ENCODE data around the gene SLC2A4RG. TPM values are rescaled to one million over a fixed set of nuclear protein-coding genes. Genes with fewer than 3 reads are reported as not detected.

The SLC2A4RG gene
- total and polyA plus RNA-seq, 12 donors = 7.9 to 210 (median 47.9) TPM

GRCh38 chr20:63756648-63756991 is 17.0 kb downstream of the SLC2A4RG start:
- TF ChIP-seq CTCF (IDR thresholded peaks at IDR 0.05) = no peak
- no peak for TF ChIP-seq POLR2A (IDR thresholded peaks at IDR 0.05)
- Histone ChIP-seq H3K4me1 (replicated peaks in 1 of 2) (no peaks in the 10 kb centered on the region), H3K9me3 (replicated peaks in 1 of 3) (no peaks in the 10 kb centered on the region), H3K36me3 (replicated peaks in 1 of 2) (no peaks in the 10 kb centered on the region), H3K27ac (no peak overlapping the region), H3K27me3 (no peaks in the 10 kb centered on the region), H3K4me3 (no peak overlapping the region)
- WGBS, 4 donors = 62 to 80% (median 73%) methylated on average over 8 of the region's 8 CpGs
- no peak for DNase-seq
- intact Hi-C loops (cut with DNase I) = no loop called here

GRCh38 chr20:63758152-63758551 is 18.6 kb downstream of the SLC2A4RG start:
- Histone ChIP-seq H3K36me3 (replicated peaks in 1 of 2) (peaks cover 0 to 3% of the 10 kb centered on the region in 2 donors), H3K27me3 (no peaks in the 10 kb centered on the region), H3K4me1 (replicated peaks in 1 of 2) (no peaks in the 10 kb centered on the region), H3K27ac (no peak overlapping the region), H3K9me3 (replicated peaks in 1 of 3) (no peaks in the 10 kb centered on the region), H3K4me3 (no peak overlapping the region)
- TF ChIP-seq CTCF (IDR thresholded peaks at IDR 0.05) (no peak), POLR2A (IDR thresholded peaks at IDR 0.05) (no peak)
- DNase-seq = no peak
- intact Hi-C loops (cut with DNase I) = no loop called here
- WGBS, 4 donors = 88 to 93% (median 90%) methylated on average over 3 to 7 of the region's 7 CpGs

GRCh38 chr20:63759377-63759901 is 19.9 kb downstream of the SLC2A4RG start:
- WGBS, 4 donors = 86 to 89% (median 89%) methylated on average over 7 of the region's 7 CpGs
- intact Hi-C loops (cut with DNase I) = no loop called here
- H3K36me3 ChIP-seq (replicated peaks in 1 of 2) = peaks cover 0 to 3% of the 10 kb centered on the region in 2 donors
- no peak overlapping the region for H3K4me3 ChIP-seq
- TF ChIP-seq POLR2A (IDR thresholded peaks at IDR 0.05) (no peak), CTCF (IDR thresholded peaks at IDR 0.05) (no peak)
- H3K4me1 ChIP-seq (replicated peaks in 1 of 2) = no peaks in the 10 kb centered on the region
- DNase-seq = no peak
- no peaks in the 10 kb centered on the region for H3K9me3 ChIP-seq (replicated peaks in 1 of 3)
- no peaks in the 10 kb centered on the region for H3K27me3 ChIP-seq
- no peak overlapping the region for H3K27ac ChIP-seq

- intact Hi-C loops (cut with DNase I) = no loop called here
- Histone ChIP-seq H3K4me3 (no peak overlapping the region), H3K4me1 (replicated peaks in 1 of 2) (no peaks in the 10 kb centered on the region), H3K9me3 (replicated peaks in 1 of 3) (no peaks in the 10 kb centered on the region), H3K27me3 (no peaks in the 10 kb centered on the region), H3K27ac (no peak overlapping the region), H3K36me3 (replicated peaks in 1 of 2) (peaks cover 0 to 30% of the 10 kb centered on the region in 2 donors)
- WGBS, 4 donors = 61 to 73% (median 67%) methylated on average over 15 to 16 of the region's 16 CpGs
- DNase-seq = no peak
- TF ChIP-seq CTCF (IDR thresholded peaks at IDR 0.05) (no peak), POLR2A (IDR thresholded peaks at IDR 0.05) (no peak)
These were observed 25.7 kb downstream of the SLC2A4RG start for GRCh38 chr20:63765082-63765873.

All from adrenal gland (tissue), 12 donors.